BE2C (cell line): ENCODE data around the gene DDX17.

Experiments used
- DNase-seq: peaks from one replicate; pipeline ENCODE4 v3.0.0-alpha.2; 2020
- H3K27me3 ChIP-seq: fragments of 250-450 bp; sonication (Bioruptor Pico); 2 replicates; pipeline ENCODE4 v1.5.1; 2020; ENCODE audit warnings: mild to moderate bottlenecking
- H3K36me3 ChIP-seq: fragments of 250-450 bp; sonication (Bioruptor Pico); 2 replicates; pipeline ENCODE4 v1.5.1; 2020; ENCODE audit warnings: mild to moderate bottlenecking
- H3K4me1 ChIP-seq: fragments of 250-450 bp; sonication (Bioruptor Pico); 2 replicates; pipeline ENCODE4 v1.5.1; 2020
- H3K4me3 ChIP-seq: 2 replicates; pipeline ENCODE4 v1.5.1; 2011; ENCODE audit warnings: low read depth, low read length
- H3K9me3 ChIP-seq: fragments of 250-450 bp; sonication (Bioruptor Pico); 2 replicates; pipeline ENCODE4 v1.5.1; 2020
- TF ChIP-seq, protein P1 (sequence below): IDR thresholded peaks from 2 replicates; pipeline ENCODE4 v1.5.1; 2012; ENCODE audit warnings: mild to moderate bottlenecking, low read depth, low read length

The DDX17 gene

GRCh38 chr22:38481871-38482332 is 24.2 kb downstream of the DDX17 start:
- Histone ChIP-seq H3K4me1 (no peaks in the 10 kb centered on the region), H3K9me3 (no peaks in the 10 kb centered on the region), H3K36me3 (peaks cover 62% of the 10 kb centered on the region), H3K27me3 (no peaks in the 10 kb centered on the region), H3K4me3 (no peak overlapping the region)
- TF ChIP-seq, protein P1, sequence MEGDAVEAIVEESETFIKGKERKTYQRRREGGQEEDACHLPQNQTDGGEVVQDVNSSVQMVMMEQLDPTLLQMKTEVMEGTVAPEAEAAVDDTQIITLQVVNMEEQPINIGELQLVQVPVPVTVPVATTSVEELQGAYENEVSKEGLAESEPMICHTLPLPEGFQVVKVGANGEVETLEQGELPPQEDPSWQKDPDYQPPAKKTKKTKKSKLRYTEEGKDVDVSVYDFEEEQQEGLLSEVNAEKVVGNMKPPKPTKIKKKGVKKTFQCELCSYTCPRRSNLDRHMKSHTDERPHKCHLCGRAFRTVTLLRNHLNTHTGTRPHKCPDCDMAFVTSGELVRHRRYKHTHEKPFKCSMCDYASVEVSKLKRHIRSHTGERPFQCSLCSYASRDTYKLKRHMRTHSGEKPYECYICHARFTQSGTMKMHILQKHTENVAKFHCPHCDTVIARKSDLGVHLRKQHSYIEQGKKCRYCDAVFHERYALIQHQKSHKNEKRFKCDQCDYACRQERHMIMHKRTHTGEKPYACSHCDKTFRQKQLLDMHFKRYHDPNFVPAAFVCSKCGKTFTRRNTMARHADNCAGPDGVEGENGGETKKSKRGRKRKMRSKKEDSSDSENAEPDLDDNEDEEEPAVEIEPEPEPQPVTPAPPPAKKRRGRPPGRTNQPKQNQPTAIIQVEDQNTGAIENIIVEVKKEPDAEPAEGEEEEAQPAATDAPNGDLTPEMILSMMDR: no peak
- no peak for DNase-seq

DNA sequence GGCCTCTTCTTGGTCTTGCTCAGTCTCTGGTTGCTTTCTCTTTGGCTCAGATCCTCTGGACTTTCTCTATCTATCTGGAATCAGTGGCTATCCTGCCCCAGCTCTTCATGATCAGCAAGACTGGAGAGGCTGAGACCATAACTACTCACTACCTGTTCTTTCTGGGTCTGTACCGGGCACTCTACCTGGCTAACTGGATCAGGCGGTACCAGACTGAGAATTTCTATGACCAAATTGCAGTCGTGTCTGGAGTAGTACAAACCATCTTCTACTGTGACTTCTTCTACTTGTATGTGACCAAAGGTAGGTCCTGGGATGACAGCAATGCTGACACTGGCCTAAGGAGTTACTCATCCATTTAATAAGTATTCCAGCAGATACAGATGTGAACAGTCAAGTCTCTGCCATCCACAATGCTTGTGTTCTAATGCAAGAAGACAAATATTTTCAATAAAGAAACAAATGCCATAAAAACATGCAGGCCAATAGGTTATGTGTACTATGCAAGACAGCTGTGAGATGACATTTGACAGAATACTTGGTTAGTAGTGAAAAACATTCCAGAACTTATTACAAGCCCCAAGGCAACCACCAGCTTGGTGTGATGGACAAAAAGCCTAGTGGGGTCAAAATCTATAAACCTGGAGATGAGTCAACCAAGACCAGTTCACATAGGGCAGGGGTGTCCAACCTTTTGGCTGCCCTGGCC is 24.8 kb downstream of the DDX17 start:
- H3K9me3 ChIP-seq: no peaks in the 10 kb centered on the region
- no peaks in the 10 kb centered on the region for H3K27me3 ChIP-seq
- DNase-seq: no peak
- peaks cover 56% of the 10 kb centered on the region for H3K36me3 ChIP-seq
- TF ChIP-seq, protein P1: no peak
- no peak overlapping the region for H3K4me3 ChIP-seq
- no peaks in the 10 kb centered on the region for H3K4me1 ChIP-seq

- Histone ChIP-seq H3K36me3 (peaks cover 40% of the 10 kb centered on the region), H3K4me3 (no peak overlapping the region), H3K9me3 (no peaks in the 10 kb centered on the region), H3K27me3 (no peaks in the 10 kb centered on the region), H3K4me1 (no peaks in the 10 kb centered on the region)
- no peak for DNase-seq
- TF ChIP-seq, protein P1: no peak
These were observed 26.8 kb downstream of the DDX17 start for GRCh38 chr22:38479096-38479837.

- Histone ChIP-seq H3K9me3 (no peaks in the 10 kb centered on the region), H3K4me3 (no peak overlapping the region), H3K27me3 (no peaks in the 10 kb centered on the region), H3K4me1 (no peaks in the 10 kb centered on the region), H3K36me3 (peaks cover 23% of the 10 kb centered on the region)
- DNase-seq: no peak
- TF ChIP-seq, protein P1: no peak
These were observed 28.5 kb downstream of the DDX17 start for GRCh38 chr22:38477585-38477984.

DNA sequence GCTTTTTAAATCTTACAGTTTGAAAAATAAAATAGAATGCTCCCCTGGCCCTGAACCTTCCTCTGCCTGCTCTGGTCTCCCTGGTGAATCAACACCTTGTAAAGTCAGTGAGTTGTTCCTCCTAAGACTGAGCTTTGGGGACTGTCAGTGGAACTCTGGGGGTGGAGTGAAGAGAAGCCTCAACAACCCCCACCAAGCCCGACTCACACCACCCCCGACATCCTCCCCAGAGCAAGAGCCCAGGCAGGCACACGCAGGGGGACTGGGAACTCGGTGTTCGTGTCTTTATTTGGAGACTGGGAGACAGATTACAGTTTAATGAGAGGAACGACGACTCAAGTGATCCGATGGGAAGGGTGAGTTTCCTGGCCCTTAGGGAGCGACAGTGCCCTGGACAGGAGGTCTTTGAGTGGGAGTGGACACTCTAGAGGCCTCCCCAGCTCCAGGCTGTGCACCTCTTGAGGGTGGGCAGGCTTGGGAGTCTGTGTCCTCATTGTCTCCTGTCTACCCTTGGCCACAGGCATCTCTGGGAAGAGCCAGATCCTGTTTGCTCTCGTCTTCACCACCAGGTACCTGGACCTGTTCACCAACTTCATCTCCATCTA is 32.0 kb downstream of the DDX17 start:
- H3K4me1 ChIP-seq: no peaks in the 10 kb centered on the region
- no peaks in the 10 kb centered on the region; the same call in 1 of the 2 replicates for H3K27me3 ChIP-seq
- H3K36me3 ChIP-seq: no peaks in the 10 kb centered on the region
- H3K9me3 ChIP-seq: no peaks in the 10 kb centered on the region
- DNase-seq: no peak
- H3K4me3 ChIP-seq: no peak overlapping the region
- TF ChIP-seq, protein P1: no peak
